ENCODE data around the gene LGMN. TPM values are rescaled to one million over a fixed set of nuclear protein-coding genes. Genes with fewer than 3 reads are reported as not detected.
A peak's percentile ranks its signal among the peaks of the same experiment; 100 is the strongest.

Gene LGMN
- total and polyA plus RNA-seq, 2 of the 13 experiments (the other 11 are each of a cell fraction or from before 2014, with no cell fraction given): 28.9 to 76.4 TPM

GRCh38 chr14:92686900-92687427, 61.5 kb downstream of the LGMN start (continued):
- no peak for TF ChIP-seq ZNF281 (CRISPR knock-in tag; IDR thresholded peaks at IDR 0.05; ENCODE audit: borderline replicate concordance)
- TF ChIP-seq PHB2 (IDR thresholded peaks at IDR 0.05; ENCODE audit: partially characterized antibody): no peak
- peak; percentile 29; the same call in 1 of the 2 replicates for TF ChIP-seq KDM2A (CRISPR knock-in tag; IDR thresholded peaks at IDR 0.05; ENCODE audit: borderline replicate concordance, low read depth)
- TF ChIP-seq, protein P1, sequence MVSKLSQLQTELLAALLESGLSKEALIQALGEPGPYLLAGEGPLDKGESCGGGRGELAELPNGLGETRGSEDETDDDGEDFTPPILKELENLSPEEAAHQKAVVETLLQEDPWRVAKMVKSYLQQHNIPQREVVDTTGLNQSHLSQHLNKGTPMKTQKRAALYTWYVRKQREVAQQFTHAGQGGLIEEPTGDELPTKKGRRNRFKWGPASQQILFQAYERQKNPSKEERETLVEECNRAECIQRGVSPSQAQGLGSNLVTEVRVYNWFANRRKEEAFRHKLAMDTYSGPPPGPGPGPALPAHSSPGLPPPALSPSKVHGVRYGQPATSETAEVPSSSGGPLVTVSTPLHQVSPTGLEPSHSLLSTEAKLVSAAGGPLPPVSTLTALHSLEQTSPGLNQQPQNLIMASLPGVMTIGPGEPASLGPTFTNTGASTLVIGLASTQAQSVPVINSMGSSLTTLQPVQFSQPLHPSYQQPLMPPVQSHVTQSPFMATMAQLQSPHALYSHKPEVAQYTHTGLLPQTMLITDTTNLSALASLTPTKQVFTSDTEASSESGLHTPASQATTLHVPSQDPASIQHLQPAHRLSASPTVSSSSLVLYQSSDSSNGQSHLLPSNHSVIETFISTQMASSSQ (IDR thresholded peaks at IDR 0.05; ENCODE audit: low read depth): no peak
- TF ChIP-seq, protein P1 (CRISPR knock-in tag; IDR thresholded peaks at IDR 0.05; ENCODE audit: borderline replicate concordance): no peak
- peak; percentile 22; the same call in 1 of the 2 replicates for TF ChIP-seq SMC3 (IDR thresholded peaks at IDR 0.05; ENCODE audit: low read length)
- no peak for TF ChIP-seq ZNF839 (CRISPR knock-in tag; IDR thresholded peaks at IDR 0.05; ENCODE audit: borderline replicate concordance)
- peak; percentile 55; the same call in 1 of the 2 replicates for TF ChIP-seq ZNF335 (CRISPR knock-in tag; IDR thresholded peaks at IDR 0.05)
- no peak for TF ChIP-seq ZNF577 (CRISPR knock-in tag; IDR thresholded peaks at IDR 0.05; ENCODE audit: borderline replicate concordance, low read depth)
- peak; percentile 96 for TF ChIP-seq CTCF (CRISPR knock-in tag; IDR thresholded peaks at IDR 0.05)
- TF ChIP-seq AGO2 (optimal IDR thresholded peaks at IDR 0.05; ENCODE audit: low read depth, low read length): peak; percentile 31
- peak; percentile 19; the same call in 1 of the 3 replicates for TF ChIP-seq MXI1 (IDR thresholded peaks at IDR 0.05; ENCODE audit: borderline replicate concordance, low read depth, low read length)
- no peak for TF ChIP-seq ZNF3 (CRISPR knock-in tag; IDR thresholded peaks at IDR 0.05)
- TF ChIP-seq HNRNPLL (IDR thresholded peaks at IDR 0.05; ENCODE audit: low read depth, low read length, poor library complexity, severe bottlenecking): peak; percentile 30
- TF ChIP-seq XRCC5 (optimal IDR thresholded peaks at IDR 0.05; ENCODE audit: low read length): peak; percentile 91
- TF ChIP-seq, protein P2, sequence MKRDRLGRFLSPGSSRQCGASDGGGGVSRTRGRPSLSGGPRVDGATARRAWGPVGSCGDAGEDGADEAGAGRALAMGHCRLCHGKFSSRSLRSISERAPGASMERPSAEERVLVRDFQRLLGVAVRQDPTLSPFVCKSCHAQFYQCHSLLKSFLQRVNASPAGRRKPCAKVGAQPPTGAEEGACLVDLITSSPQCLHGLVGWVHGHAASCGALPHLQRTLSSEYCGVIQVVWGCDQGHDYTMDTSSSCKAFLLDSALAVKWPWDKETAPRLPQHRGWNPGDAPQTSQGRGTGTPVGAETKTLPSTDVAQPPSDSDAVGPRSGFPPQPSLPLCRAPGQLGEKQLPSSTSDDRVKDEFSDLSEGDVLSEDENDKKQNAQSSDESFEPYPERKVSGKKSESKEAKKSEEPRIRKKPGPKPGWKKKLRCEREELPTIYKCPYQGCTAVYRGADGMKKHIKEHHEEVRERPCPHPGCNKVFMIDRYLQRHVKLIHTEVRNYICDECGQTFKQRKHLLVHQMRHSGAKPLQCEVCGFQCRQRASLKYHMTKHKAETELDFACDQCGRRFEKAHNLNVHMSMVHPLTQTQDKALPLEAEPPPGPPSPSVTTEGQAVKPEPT (CRISPR knock-in tag; IDR thresholded peaks at IDR 0.05; ENCODE audit: low read depth): no peak
- TF ChIP-seq ZNF260 (CRISPR knock-in tag; IDR thresholded peaks at IDR 0.05; ENCODE audit: borderline replicate concordance, low read depth): no peak
- no peak for TF ChIP-seq NFKBIZ (CRISPR knock-in tag; IDR thresholded peaks at IDR 0.05)
- TF ChIP-seq RBM22 (optimal IDR thresholded peaks at IDR 0.05; ENCODE audit: low read length): peak; percentile 39
